Measurements from ENCODE around the gene HS3ST3A1.

The HS3ST3A1 gene

GRCh38 chr17:13576661-13577526 is 24.8 kb downstream of the HS3ST3A1 start:
- H3K36me3 ChIP-seq (ENCODE audit: control insufficient read depth, insufficient read depth, low read length) = no peaks in the 10 kb centered on the region
- H3K4me3 ChIP-seq (ENCODE audit: insufficient read depth, low read depth, low read length, poor library complexity, severe bottlenecking) = no peak overlapping the region
- no peaks in the 10 kb centered on the region for H3K27me3 ChIP-seq (replicated peaks; ENCODE audit: control insufficient read depth, insufficient read depth, low read length, poor library complexity, severe bottlenecking)
- no peaks in the 10 kb centered on the region for H3K9me3 ChIP-seq (ENCODE audit: control insufficient read depth, low read length)
- no peak overlapping the region for H3K27ac ChIP-seq (ENCODE audit: insufficient read depth, low read length, poor library complexity, severe bottlenecking)
- H3K4me1 ChIP-seq (ENCODE audit: control insufficient read depth, insufficient read depth, low read length, poor library complexity, severe bottlenecking) = no peaks in the 10 kb centered on the region
- DNase-seq = no peak

- H3K9me3 ChIP-seq (ENCODE audit: control insufficient read depth, low read length) = no peaks in the 10 kb centered on the region
- no peaks in the 10 kb centered on the region for H3K36me3 ChIP-seq (ENCODE audit: control insufficient read depth, insufficient read depth, low read length)
- no peaks in the 10 kb centered on the region for H3K27me3 ChIP-seq (replicated peaks; ENCODE audit: control insufficient read depth, insufficient read depth, low read length, poor library complexity, severe bottlenecking)
- H3K4me3 ChIP-seq (ENCODE audit: insufficient read depth, low read depth, low read length, poor library complexity, severe bottlenecking) = no peak overlapping the region
- no peaks in the 10 kb centered on the region for H3K4me1 ChIP-seq (ENCODE audit: control insufficient read depth, insufficient read depth, low read length, poor library complexity, severe bottlenecking)
- H3K27ac ChIP-seq (ENCODE audit: insufficient read depth, low read length, poor library complexity, severe bottlenecking) = no peak overlapping the region
- no peak for DNase-seq
Measured at GRCh38 chr17:13575922-13576419, 25.8 kb downstream of the HS3ST3A1 start.

GRCh38 chr17:13575466-13575865 is 26.3 kb downstream of the HS3ST3A1 start:
- H3K27me3 ChIP-seq (replicated peaks; ENCODE audit: control insufficient read depth, insufficient read depth, low read length, poor library complexity, severe bottlenecking) = no peaks in the 10 kb centered on the region
- no peak overlapping the region for H3K4me3 ChIP-seq (ENCODE audit: insufficient read depth, low read depth, low read length, poor library complexity, severe bottlenecking)
- H3K27ac ChIP-seq (ENCODE audit: insufficient read depth, low read length, poor library complexity, severe bottlenecking) = no peak overlapping the region
- no peaks in the 10 kb centered on the region for H3K36me3 ChIP-seq (ENCODE audit: control insufficient read depth, insufficient read depth, low read length)
- no peak for DNase-seq
- no peaks in the 10 kb centered on the region for H3K9me3 ChIP-seq (ENCODE audit: control insufficient read depth, low read length)
- no peaks in the 10 kb centered on the region for H3K4me1 ChIP-seq (ENCODE audit: control insufficient read depth, insufficient read depth, low read length, poor library complexity, severe bottlenecking)

- Histone ChIP-seq H3K27ac (ENCODE audit: insufficient read depth, low read length, poor library complexity, severe bottlenecking) (no peak overlapping the region), H3K27me3 (replicated peaks; ENCODE audit: control insufficient read depth, insufficient read depth, low read length, poor library complexity, severe bottlenecking) (no peaks in the 10 kb centered on the region), H3K9me3 (ENCODE audit: control insufficient read depth, low read length) (no peaks in the 10 kb centered on the region), H3K36me3 (ENCODE audit: control insufficient read depth, insufficient read depth, low read length) (no peaks in the 10 kb centered on the region), H3K4me3 (ENCODE audit: insufficient read depth, low read depth, low read length, poor library complexity, severe bottlenecking) (no peak overlapping the region), H3K4me1 (ENCODE audit: control insufficient read depth, insufficient read depth, low read length, poor library complexity, severe bottlenecking) (no peaks in the 10 kb centered on the region)
- no peak for DNase-seq
Measured at GRCh38 chr17:13572581-13572980, 29.1 kb downstream of the HS3ST3A1 start.

GRCh38 chr17:13569398-13570123 is 32.2 kb downstream of the HS3ST3A1 start:
- Histone ChIP-seq H3K4me1 (ENCODE audit: control insufficient read depth, insufficient read depth, low read length, poor library complexity, severe bottlenecking) (no peaks in the 10 kb centered on the region), H3K4me3 (ENCODE audit: insufficient read depth, low read depth, low read length, poor library complexity, severe bottlenecking) (no peak overlapping the region), H3K36me3 (ENCODE audit: control insufficient read depth, insufficient read depth, low read length) (no peaks in the 10 kb centered on the region), H3K27ac (ENCODE audit: insufficient read depth, low read length, poor library complexity, severe bottlenecking) (no peak overlapping the region), H3K9me3 (ENCODE audit: control insufficient read depth, low read length) (no peaks in the 10 kb centered on the region), H3K27me3 (replicated peaks; ENCODE audit: control insufficient read depth, insufficient read depth, low read length, poor library complexity, severe bottlenecking) (no peaks in the 10 kb centered on the region)
- no peak for DNase-seq

GRCh38 chr17:13568582-13569397 is 32.9 kb downstream of the HS3ST3A1 start:
- no peaks in the 10 kb centered on the region for H3K27me3 ChIP-seq (replicated peaks; ENCODE audit: control insufficient read depth, insufficient read depth, low read length, poor library complexity, severe bottlenecking)
- H3K4me3 ChIP-seq (ENCODE audit: insufficient read depth, low read depth, low read length, poor library complexity, severe bottlenecking) = no peak overlapping the region
- H3K36me3 ChIP-seq (ENCODE audit: control insufficient read depth, insufficient read depth, low read length) = no peaks in the 10 kb centered on the region
- no peak for DNase-seq
- no peak overlapping the region for H3K27ac ChIP-seq (ENCODE audit: insufficient read depth, low read length, poor library complexity, severe bottlenecking)
- no peaks in the 10 kb centered on the region for H3K9me3 ChIP-seq (ENCODE audit: control insufficient read depth, low read length)
- H3K4me1 ChIP-seq (ENCODE audit: control insufficient read depth, insufficient read depth, low read length, poor library complexity, severe bottlenecking) = no peaks in the 10 kb centered on the region

GRCh38 chr17:13563866-13564265 is 37.9 kb downstream of the HS3ST3A1 start:
- H3K4me1 ChIP-seq (ENCODE audit: control insufficient read depth, insufficient read depth, low read length, poor library complexity, severe bottlenecking) = no peaks in the 10 kb centered on the region
- H3K4me3 ChIP-seq (ENCODE audit: insufficient read depth, low read depth, low read length, poor library complexity, severe bottlenecking) = no peak overlapping the region
- no peak for DNase-seq
- H3K9me3 ChIP-seq (ENCODE audit: control insufficient read depth, low read length) = no peaks in the 10 kb centered on the region
- H3K27ac ChIP-seq (ENCODE audit: insufficient read depth, low read length, poor library complexity, severe bottlenecking) = no peak overlapping the region
- no peaks in the 10 kb centered on the region for H3K27me3 ChIP-seq (replicated peaks; ENCODE audit: control insufficient read depth, insufficient read depth, low read length, poor library complexity, severe bottlenecking)
- H3K36me3 ChIP-seq (ENCODE audit: control insufficient read depth, insufficient read depth, low read length) = no peaks in the 10 kb centered on the region

GRCh38 chr17:13562271-13562800 is 39.4 kb downstream of the HS3ST3A1 start:
- H3K4me3 ChIP-seq (ENCODE audit: insufficient read depth, low read depth, low read length, poor library complexity, severe bottlenecking) = no peak overlapping the region
- H3K27ac ChIP-seq (ENCODE audit: insufficient read depth, low read length, poor library complexity, severe bottlenecking) = no peak overlapping the region
- DNase-seq = no peak
- H3K36me3 ChIP-seq (ENCODE audit: control insufficient read depth, insufficient read depth, low read length) = no peaks in the 10 kb centered on the region
- H3K9me3 ChIP-seq (ENCODE audit: control insufficient read depth, low read length) = no peaks in the 10 kb centered on the region
- H3K27me3 ChIP-seq (replicated peaks; ENCODE audit: control insufficient read depth, insufficient read depth, low read length, poor library complexity, severe bottlenecking) = no peaks in the 10 kb centered on the region
- no peaks in the 10 kb centered on the region for H3K4me1 ChIP-seq (ENCODE audit: control insufficient read depth, insufficient read depth, low read length, poor library complexity, severe bottlenecking)

GRCh38 chr17:13561606-13562270 is 40.0 kb downstream of the HS3ST3A1 start:
- no peaks in the 10 kb centered on the region for H3K4me1 ChIP-seq (ENCODE audit: control insufficient read depth, insufficient read depth, low read length, poor library complexity, severe bottlenecking)
- DNase-seq = no peak
- no peak overlapping the region for H3K27ac ChIP-seq (ENCODE audit: insufficient read depth, low read length, poor library complexity, severe bottlenecking)
- no peaks in the 10 kb centered on the region for H3K36me3 ChIP-seq (ENCODE audit: control insufficient read depth, insufficient read depth, low read length)
- H3K9me3 ChIP-seq (ENCODE audit: control insufficient read depth, low read length) = no peaks in the 10 kb centered on the region
- H3K4me3 ChIP-seq (ENCODE audit: insufficient read depth, low read depth, low read length, poor library complexity, severe bottlenecking) = no peak overlapping the region
- no peaks in the 10 kb centered on the region for H3K27me3 ChIP-seq (replicated peaks; ENCODE audit: control insufficient read depth, insufficient read depth, low read length, poor library complexity, severe bottlenecking)

Measured in effector memory CD4-positive, alpha-beta T cell (primary cell).